Mucosa of gallbladder (tissue), 1 donor: ENCODE measurements around the gene MYO15B. TPM values are rescaled to one million over a fixed set of nuclear protein-coding genes. Genes with fewer than 3 reads are reported as not detected.
A peak's percentile ranks its signal among the peaks of the same experiment; 100 is the strongest.

Experiments
- DNase-seq: peaks from one replicate; pipeline ENCODE4 v3.0.0-alpha.2; 2020; ENCODE audit warnings: low spot score
- total RNA-seq: library from RNA; stranded (reverse); gene quantifications from one replicate; pipeline ENCODE4 v1.2.1, GENCODE V29; 2021
- donor health status: DM: no; HTN: no; CAD: no.

The MYO15B gene
- total RNA-seq, 1 donor from 2014 or later: 434 TPM

DNA sequence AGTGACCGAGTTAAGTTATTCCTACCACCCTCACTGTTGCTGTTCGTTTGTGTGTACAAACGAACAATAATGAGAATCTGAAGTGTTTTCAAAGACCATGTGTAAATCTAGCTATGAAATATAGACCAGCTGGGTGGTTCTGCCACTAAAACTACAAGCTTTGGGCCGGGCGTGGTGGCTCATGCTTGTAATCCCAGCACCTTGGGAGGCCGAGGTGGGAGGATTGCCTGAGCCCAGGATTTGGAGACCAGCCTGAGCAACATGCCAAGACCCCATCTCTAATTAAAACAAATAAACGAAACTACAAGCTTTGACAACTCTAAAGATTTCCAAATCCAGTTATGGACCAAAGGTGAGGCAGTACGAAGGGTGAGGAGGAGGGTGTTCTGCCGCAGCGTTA lies 78.4 kb downstream of the MYO15B start:
- DNase-seq: no peak

DNA sequence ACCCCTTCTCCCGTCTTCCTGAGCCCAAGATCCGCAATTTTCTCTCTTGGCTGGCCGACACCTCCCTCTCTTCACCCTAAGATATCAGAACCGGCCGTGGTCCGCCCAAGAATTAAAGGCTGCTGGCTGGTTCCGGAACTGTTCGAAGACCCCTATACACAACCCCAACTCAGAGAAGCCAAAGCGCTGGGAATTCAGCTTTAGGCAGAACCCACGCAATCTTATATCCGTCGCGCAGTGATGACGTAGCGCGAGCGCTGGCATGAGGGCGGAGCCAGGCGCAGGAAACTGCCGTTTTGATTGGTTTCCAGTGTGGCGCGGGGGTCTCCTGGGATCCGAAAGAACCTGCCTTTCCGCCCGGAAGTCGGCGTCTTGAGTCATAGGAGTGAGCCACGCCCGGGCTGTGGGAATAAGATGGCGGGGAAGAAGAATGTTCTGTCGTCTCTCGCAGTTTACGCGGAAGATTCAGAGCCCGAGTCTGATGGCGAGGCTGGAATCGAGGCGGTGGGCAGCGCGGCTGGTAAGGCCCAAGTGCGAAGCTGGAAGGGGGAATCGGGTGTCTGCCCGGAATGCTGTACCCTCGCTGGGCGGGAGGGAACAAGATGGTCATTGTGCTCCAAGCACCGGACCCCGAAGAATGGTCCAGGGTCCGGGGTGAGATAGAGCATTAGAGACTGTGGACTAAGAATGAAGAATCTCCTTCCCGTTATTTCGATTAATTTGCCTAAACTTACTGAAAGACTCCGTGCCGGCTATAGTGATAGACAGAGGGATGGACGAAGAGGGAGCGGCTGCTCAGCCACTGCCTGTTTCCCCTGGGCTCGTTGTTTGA lies 79.6 kb downstream of the MYO15B start, which contains the start of the genes RECQL5 and SAP30BP:
Gene RECQL5, minus strand, starts transcription at position 196 of the 832 bp plus-strand sequence. CDS start 597 bp downstream, outside the sequence.
Gene SAP30BP, plus strand, starts transcription at position 380 of the 832 bp plus-strand sequence. Its CDS starts 35 bp downstream, at position 415.
- DNase-seq: peak; percentile 99

DNA sequence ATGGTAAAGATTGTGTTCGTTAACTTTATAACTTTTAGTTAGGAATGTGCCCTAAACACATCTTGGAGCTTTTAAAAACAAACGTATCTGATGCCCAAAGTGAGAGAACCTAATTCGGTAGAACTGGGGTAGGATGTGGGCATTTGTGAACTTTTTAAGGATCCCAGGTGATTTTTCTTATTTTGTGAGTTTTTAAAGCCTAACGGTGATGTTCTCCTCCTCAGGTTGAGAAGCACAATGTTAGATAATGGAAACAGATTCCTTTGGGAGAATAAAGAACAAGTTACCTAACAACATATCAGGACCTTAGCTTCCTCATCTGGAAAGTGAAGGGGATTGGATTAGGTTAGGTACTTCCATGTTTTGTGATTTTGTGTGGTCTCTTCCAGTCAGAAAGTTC lies 80.2 kb downstream of the MYO15B start:
- DNase-seq: no peak

DNA sequence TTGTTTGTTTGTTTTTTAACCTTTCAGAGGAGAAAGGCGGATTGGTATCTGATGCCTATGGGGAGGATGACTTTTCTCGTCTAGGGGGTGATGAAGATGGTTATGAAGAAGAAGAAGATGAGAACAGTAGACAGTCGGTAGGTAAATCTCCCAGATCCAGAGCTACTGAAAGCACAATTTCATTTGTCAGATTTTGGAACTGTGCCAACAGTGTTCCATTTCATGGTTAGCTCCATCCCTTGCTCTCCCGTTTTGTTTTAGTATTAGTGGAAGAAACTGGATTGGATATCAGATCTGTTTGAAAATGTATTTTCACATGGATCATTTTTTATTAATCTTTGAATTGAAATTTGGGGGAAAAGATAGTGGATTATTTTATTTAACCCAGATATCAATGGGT lies 80.9 kb downstream of the MYO15B start:
- DNase-seq: no peak

DNA sequence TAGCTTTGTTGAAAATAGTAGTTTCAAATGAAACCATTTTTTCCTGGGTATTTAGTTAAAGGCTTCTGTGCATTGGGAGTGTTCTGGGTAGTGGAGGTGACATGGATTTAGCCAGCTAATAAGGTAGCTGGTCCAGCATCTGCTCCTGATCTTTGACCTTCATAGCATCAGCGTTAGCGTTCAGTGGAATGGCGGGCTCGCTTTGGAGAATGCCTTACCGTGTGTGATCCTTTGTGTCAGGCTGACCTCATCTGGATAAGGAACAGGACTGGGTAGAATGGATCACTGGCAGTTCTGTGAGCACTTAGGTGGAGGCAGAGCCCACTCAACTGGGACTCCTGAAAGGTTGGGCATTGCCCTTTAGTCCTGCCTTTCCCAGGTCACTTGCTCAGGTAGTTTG lies 83.3 kb downstream of the MYO15B start:
- no peak for DNase-seq

DNA sequence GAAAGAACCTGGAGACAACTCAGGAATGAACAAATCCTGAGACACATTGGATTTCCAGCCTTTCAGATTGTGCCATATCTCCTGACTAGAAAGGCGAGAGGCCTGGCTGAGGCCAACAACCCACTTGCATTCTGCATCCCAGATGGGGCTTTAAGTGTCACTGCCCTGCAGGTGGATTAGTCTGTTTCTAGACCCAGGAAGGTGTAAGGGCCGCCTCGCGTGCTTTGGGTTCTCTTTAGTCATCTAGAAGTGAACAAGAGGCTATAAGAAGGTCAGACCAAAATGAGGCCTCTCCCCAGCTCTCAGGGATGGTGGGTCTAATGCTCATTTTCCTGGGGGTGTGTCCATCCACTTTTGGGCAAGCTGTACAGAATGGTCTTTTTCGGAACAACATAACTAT lies 84.4 kb downstream of the MYO15B start:
- DNase-seq: no peak

DNA sequence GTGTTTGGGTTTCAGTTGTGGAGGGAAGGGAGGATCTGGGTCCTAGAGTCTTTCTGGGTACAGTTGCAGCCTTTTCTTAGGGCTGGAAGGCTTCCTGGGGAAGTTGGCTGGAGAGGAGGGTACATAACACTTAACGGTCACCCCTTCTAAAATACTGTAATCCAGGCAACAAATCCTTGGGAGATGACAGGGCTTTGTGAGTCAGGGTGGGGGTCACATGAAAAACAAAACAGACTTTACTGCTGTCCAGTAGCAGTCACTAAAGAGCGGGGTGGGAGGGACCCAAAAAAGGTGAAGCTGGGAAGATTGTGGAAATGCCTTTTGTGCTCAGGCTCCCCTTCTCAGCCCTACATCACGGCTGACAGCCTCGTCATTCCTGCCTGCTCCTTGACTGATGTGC lies 85.9 kb downstream of the MYO15B start:
- DNase-seq: no peak

Other genes starting within 250 kb of the MYO15B start
- gene GRB2, start 182.1 kb upstream of the MYO15B start, total RNA-seq: 94.3 TPM
- 106 TPM for gene TMEM94, start 131.2 kb upstream of the MYO15B start, total RNA-seq
- 74.7 TPM for gene CASKIN2, start 72.3 kb upstream of the MYO15B start, total RNA-seq
- gene TSEN54, start 71.3 kb upstream of the MYO15B start, total RNA-seq: 158 TPM
- gene LLGL2, start 62.1 kb upstream of the MYO15B start, total RNA-seq: 477 TPM
- gene SMIM5, start 45.6 kb downstream of the MYO15B start, total RNA-seq: 15.5 TPM
- gene RECQL5, start 79.4 kb downstream of the MYO15B start, total RNA-seq: 110 TPM
- 65.4 TPM for gene SAP30BP, start 79.5 kb downstream of the MYO15B start, total RNA-seq
- 317 TPM for gene ITGB4, start 133.7 kb downstream of the MYO15B start, total RNA-seq
- 35.9 TPM for gene GALK1, start 177.4 kb downstream of the MYO15B start, total RNA-seq
- 26.6 TPM for gene UNK, start 197.0 kb downstream of the MYO15B start, total RNA-seq